ENCODE data around the gene HNRNPH2.

- TF ChIP-seq CTCF (IDR thresholded peaks at IDR 0.05): no peak
- no peak for TF ChIP-seq POLR2A (IDR thresholded peaks at IDR 0.05)
- TF ChIP-seq POLR2AphosphoS5 (IDR thresholded peaks at IDR 0.05): no peak
These were observed 42.7 kb upstream of the HNRNPH2 start for GRCh38 chrX:101365301-101365795.

Data from breast epithelium (tissue), 3 donors.